Measurements from ENCODE around the gene TLE6.

DNA sequence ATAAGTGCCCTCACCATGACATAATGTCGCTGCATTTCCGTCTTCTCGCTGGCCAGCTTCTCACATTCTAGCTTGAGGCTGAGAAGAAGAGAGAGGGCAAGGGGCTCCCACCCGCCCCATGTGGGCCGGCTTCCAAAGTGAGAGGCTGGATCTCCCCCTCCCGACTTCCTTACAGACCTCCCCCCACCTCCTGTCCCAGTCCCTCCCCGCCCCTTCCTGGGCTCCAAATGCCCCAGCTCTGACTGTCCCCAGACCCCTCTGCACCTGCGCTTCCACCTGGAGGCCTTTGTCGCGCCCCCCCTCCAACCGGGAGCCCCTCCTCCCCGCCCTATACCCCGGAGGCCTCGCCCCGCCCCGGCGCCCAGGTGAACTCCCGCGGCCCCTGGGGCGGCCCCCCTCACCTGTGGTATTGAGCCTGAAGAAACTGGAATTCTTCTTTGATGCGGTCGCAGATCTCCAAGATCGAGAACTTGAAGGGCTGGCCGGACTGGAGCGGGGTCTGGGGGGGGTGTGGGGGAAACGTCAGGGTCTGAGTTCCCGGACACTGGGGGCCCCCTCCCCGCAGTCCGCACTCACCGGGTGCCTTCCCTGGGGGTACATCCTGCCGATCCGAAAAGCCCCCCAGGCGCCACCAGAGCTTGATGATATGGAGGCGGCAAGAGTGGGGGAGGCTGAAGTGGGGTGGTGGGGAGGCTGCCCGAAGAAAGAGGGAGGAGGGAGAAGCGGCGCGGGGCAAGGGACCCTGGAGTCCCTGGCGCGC, 51.1 kb downstream of the TLE6 start:
- no peak for TF ChIP-seq POLR2AphosphoS5 (IDR thresholded peaks at IDR 0.05; ENCODE audit: low read depth, low read length)
- no peak for TF ChIP-seq SIN3A (IDR thresholded peaks at IDR 0.05; ENCODE audit: borderline replicate concordance, insufficient read depth, low read length)
- no peak for TF ChIP-seq FOXP2 (optimal IDR thresholded peaks at IDR 0.05; ENCODE audit: borderline replicate concordance, extremely low read depth, extremely low read length, insufficient read depth)
- TF ChIP-seq TAF1 (IDR thresholded peaks at IDR 0.05; ENCODE audit: borderline replicate concordance, insufficient read depth, low read length): no peak

All from PFSK-1 (cell line).